Astrocyte (in vitro differentiated cells and primary cell): Measurements from ENCODE around the gene AUTS2. TPM values are rescaled to one million over a fixed set of nuclear protein-coding genes. Genes with fewer than 3 reads are reported as not detected.
A peak's percentile ranks its signal among the peaks of the same experiment; 100 is the strongest.

Experiments
- DNase-seq: peaks from one replicate; pipeline ENCODE4 v3.0.0-alpha.2; 2010; ENCODE audit warnings: low read depth
- FAIRE-seq: peaks from 2 replicates; lab custom pipeline; 2011; peaks lifted over from hg19 to GRCh38; lab: Jason Lieb, UNC
- H2AFZ ChIP-seq: 2 replicates; pipeline ENCODE4 v1.6.0; 2012; ENCODE audit warnings: low read depth, low read length, inconsistent platforms
- H3K27ac ChIP-seq: 2 replicates; pipeline ENCODE4 v1.5.1; 2011; ENCODE audit warnings: low read depth, low read length, inconsistent platforms
- H3K27me3 ChIP-seq: 2 replicates; pipeline ENCODE4 v1.6.0; 2011; ENCODE audit warnings: low read length, inconsistent platforms; ENCODE audit not compliant: insufficient read depth
- H3K36me3 ChIP-seq: 2 replicates; pipeline ENCODE4 v1.5.1; 2011; ENCODE audit warnings: low read length, inconsistent platforms; ENCODE audit not compliant: insufficient read depth
- H3K4me1 ChIP-seq: 2 replicates; pipeline ENCODE4 v1.5.1; 2011; ENCODE audit warnings: low read length, inconsistent platforms; ENCODE audit not compliant: insufficient read depth
- H3K4me2 ChIP-seq: 2 replicates; pipeline ENCODE4 v1.6.0; 2012; ENCODE audit warnings: low read length, inconsistent platforms
- H3K4me3 ChIP-seq: 2 replicates; pipeline ENCODE4 v1.5.1; 2011; ENCODE audit warnings: low read depth, mild to moderate bottlenecking, low read length, inconsistent platforms; ENCODE audit not compliant: insufficient read depth
- H3K79me2 ChIP-seq: 2 replicates; pipeline ENCODE4 v1.6.0; 2012; ENCODE audit warnings: mild to moderate bottlenecking, low read length, inconsistent platforms; ENCODE audit not compliant: insufficient read depth
- H3K9ac ChIP-seq: 2 replicates; pipeline ENCODE4 v1.6.0; 2012; ENCODE audit warnings: mild to moderate bottlenecking, low read length, inconsistent platforms
- H3K9me3 ChIP-seq: 2 replicates; pipeline ENCODE4 v1.5.1; 2012; ENCODE audit warnings: low read depth, mild to moderate bottlenecking, low read length, inconsistent platforms; ENCODE audit not compliant: insufficient read depth
- H4K20me1 ChIP-seq: 2 replicates; pipeline ENCODE4 v1.6.0; 2012; ENCODE audit warnings: low read length, inconsistent platforms; ENCODE audit not compliant: insufficient read depth
- H3K27ac Mint-ChIP-seq: one replicate; pipeline ENCODE4 v1.8.0; 2021; ENCODE audit warnings: mild to moderate bottlenecking, mixed read lengths; ENCODE audit not compliant: unreplicated experiment
- H3K27me3 Mint-ChIP-seq: one replicate; pipeline ENCODE4 v1.8.0; 2021; ENCODE audit warnings: low read depth, mixed read lengths; ENCODE audit not compliant: unreplicated experiment
- H3K36me3 Mint-ChIP-seq: one replicate; pipeline ENCODE4 v1.8.0; 2021; ENCODE audit warnings: low read depth, mixed read lengths; ENCODE audit not compliant: unreplicated experiment
- H3K4me1 Mint-ChIP-seq: one replicate; pipeline ENCODE4 v1.8.0; 2021; ENCODE audit warnings: low read depth, mixed read lengths; ENCODE audit not compliant: unreplicated experiment
- H3K4me3 Mint-ChIP-seq: one replicate; pipeline ENCODE4 v1.8.0; 2021; ENCODE audit warnings: mild to moderate bottlenecking, moderate library complexity, mixed read lengths; ENCODE audit not compliant: unreplicated experiment
- H3K9me3 Mint-ChIP-seq: one replicate; pipeline ENCODE4 v1.8.0; 2021; ENCODE audit warnings: mild to moderate bottlenecking, mixed read lengths; ENCODE audit not compliant: unreplicated experiment
- EZH2 ChIP-seq: IDR thresholded peaks from 2 replicates; pipeline ENCODE4 v1.6.1; 2012; ENCODE audit warnings: mild to moderate bottlenecking, low read length, inconsistent platforms; ENCODE audit not compliant: insufficient read depth
- total RNA-seq: library from RNA; stranded (reverse); gene quantifications from 2 replicates; pipeline ENCODE4 v1.2.1, GENCODE V29; 2021
- TF ChIP-seq, protein P1 (sequence below): IDR thresholded peaks from 2 replicates; pipeline ENCODE4 v1.5.1; 2011; ENCODE audit warnings: low read depth, mild to moderate bottlenecking, inconsistent platforms, low read length, moderate library complexity; ENCODE audit not compliant: insufficient read depth

Gene AUTS2
- total RNA-seq, 1 donor from 2014 or later: 73.2 TPM

DNA sequence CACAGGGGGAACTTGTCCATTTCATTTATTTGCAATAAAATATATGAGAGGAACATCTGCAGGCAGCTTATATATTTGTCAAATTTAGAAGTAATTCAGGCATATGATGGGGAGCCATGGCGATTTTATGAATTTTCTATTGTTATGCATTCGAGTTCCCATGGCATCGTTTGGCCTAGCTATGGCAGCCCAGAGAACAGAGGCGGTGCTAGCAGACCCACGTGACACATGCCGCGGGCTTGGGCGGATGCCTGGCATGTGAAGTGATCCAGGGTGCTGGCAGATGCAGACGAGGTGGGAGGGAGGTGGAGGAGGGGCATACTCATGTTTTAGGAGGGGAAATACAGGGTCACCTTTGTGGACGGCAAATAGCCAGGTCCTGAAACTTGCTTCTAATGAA is 973.7 kb downstream of the AUTS2 start:
- H3K9me3 Mint-ChIP-seq: peaks cover 7% of the 10 kb centered on the region
- Histone ChIP-seq H2AFZ (no peak overlapping the region), H3K4me3 (no peak overlapping the region), H3K9me3 (no peaks in the 10 kb centered on the region), H3K79me2 (no peaks in the 10 kb centered on the region), H3K27me3 (no peaks in the 10 kb centered on the region), H3K4me2 (peak overlapping the region; percentile 59), H3K27ac (peak overlapping the region; percentile 11), H3K4me1 (peaks cover 37% of the 10 kb centered on the region), H4K20me1 (no peaks in the 10 kb centered on the region), H3K9ac (no peak overlapping the region), H3K36me3 (no peaks in the 10 kb centered on the region)
- H3K27ac Mint-ChIP-seq: peak overlapping the region; percentile 89
- FAIRE-seq (no peak), DNase-seq (no peak)
- peaks cover 76% of the 10 kb centered on the region for H3K4me1 Mint-ChIP-seq
- H3K4me3 Mint-ChIP-seq: peak overlapping the region; percentile 22
- no peak for TF ChIP-seq EZH2
- TF ChIP-seq, protein P1, sequence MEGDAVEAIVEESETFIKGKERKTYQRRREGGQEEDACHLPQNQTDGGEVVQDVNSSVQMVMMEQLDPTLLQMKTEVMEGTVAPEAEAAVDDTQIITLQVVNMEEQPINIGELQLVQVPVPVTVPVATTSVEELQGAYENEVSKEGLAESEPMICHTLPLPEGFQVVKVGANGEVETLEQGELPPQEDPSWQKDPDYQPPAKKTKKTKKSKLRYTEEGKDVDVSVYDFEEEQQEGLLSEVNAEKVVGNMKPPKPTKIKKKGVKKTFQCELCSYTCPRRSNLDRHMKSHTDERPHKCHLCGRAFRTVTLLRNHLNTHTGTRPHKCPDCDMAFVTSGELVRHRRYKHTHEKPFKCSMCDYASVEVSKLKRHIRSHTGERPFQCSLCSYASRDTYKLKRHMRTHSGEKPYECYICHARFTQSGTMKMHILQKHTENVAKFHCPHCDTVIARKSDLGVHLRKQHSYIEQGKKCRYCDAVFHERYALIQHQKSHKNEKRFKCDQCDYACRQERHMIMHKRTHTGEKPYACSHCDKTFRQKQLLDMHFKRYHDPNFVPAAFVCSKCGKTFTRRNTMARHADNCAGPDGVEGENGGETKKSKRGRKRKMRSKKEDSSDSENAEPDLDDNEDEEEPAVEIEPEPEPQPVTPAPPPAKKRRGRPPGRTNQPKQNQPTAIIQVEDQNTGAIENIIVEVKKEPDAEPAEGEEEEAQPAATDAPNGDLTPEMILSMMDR: no peak
- no peaks in the 10 kb centered on the region for H3K36me3 Mint-ChIP-seq
- no peaks in the 10 kb centered on the region for H3K27me3 Mint-ChIP-seq

DNA sequence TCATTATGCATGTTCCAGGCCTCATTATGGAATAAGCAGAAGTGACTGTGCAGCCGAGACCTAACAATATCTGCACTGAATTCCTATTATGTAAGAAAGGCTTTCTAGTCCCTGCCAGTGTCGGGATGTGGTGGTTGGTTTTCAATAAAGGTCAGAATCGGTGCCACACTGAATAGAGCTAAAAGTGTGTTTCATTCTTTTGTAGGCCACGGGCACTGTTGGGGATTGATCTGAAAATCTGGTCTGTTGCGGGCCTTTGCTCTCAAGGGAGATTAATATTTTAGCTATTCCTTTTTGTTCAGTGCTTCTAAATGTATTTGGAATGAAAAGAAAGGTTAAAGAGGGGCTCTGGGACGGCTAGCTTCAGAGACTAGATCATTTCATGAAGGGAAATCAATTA is 974.3 kb downstream of the AUTS2 start:
- Histone ChIP-seq H3K9ac (no peak overlapping the region), H3K4me1 (peaks cover 37% of the 10 kb centered on the region), H4K20me1 (no peaks in the 10 kb centered on the region), H3K4me3 (no peak overlapping the region), H3K9me3 (no peaks in the 10 kb centered on the region), H3K4me2 (no peak overlapping the region), H3K79me2 (no peaks in the 10 kb centered on the region), H3K27ac (no peak overlapping the region), H2AFZ (no peak overlapping the region), H3K36me3 (no peaks in the 10 kb centered on the region), H3K27me3 (no peaks in the 10 kb centered on the region)
- no peak for TF ChIP-seq EZH2
- TF ChIP-seq, protein P1: no peak
- H3K27me3 Mint-ChIP-seq: no peaks in the 10 kb centered on the region
- H3K36me3 Mint-ChIP-seq: no peaks in the 10 kb centered on the region
- H3K9me3 Mint-ChIP-seq: peaks cover 8% of the 10 kb centered on the region
- H3K4me1 Mint-ChIP-seq: peaks cover 82% of the 10 kb centered on the region
- no peak overlapping the region for H3K27ac Mint-ChIP-seq
- H3K4me3 Mint-ChIP-seq: no peak overlapping the region
- DNase-seq (no peak), FAIRE-seq (no peak)

DNA sequence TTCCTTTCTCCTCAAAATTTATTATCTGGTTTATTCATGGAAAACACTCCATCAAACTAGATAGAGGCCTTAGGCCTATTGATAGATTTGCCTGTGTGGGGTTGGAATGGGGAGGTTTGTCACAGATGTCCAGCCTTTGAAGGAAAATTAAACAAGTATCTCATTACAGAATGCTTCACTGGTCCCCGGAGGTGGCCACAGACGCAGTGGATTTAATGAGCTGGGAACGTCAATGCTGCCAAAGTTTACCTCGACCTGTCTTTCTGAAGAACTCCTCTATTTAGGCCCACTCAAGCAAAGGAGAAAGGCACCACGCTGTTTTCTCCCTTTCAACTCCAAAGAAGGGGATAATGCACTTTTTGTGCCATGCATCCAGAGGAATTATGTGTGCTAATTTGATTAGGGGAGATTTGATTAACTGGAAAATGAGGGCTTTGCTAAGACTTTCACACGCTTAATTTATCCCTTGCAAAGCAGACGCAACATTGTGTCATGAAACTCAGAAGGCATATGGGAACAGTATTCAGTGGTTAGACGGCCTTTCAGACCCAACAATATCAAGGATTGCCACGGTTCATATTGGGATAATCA is 974.9 kb downstream of the AUTS2 start:
- Mint-ChIP-seq H3K36me3 (no peaks in the 10 kb centered on the region), H3K27me3 (no peaks in the 10 kb centered on the region), H3K4me3 (peak overlapping the region; percentile 10), H3K9me3 (peaks cover 8% of the 10 kb centered on the region), H3K27ac (no peak overlapping the region), H3K4me1 (peaks cover 82% of the 10 kb centered on the region)
- Histone ChIP-seq H3K4me3 (no peak overlapping the region), H3K79me2 (no peaks in the 10 kb centered on the region), H3K9ac (no peak overlapping the region), H3K27ac (no peak overlapping the region), H2AFZ (no peak overlapping the region), H3K36me3 (no peaks in the 10 kb centered on the region), H3K27me3 (no peaks in the 10 kb centered on the region), H3K4me2 (no peak overlapping the region), H4K20me1 (no peaks in the 10 kb centered on the region), H3K9me3 (no peaks in the 10 kb centered on the region), H3K4me1 (peaks cover 37% of the 10 kb centered on the region)
- TF ChIP-seq EZH2: no peak
- TF ChIP-seq, protein P1: no peak
- DNase-seq: no peak
- FAIRE-seq: no peak
